CMK (cell line): ENCODE results near the gene ST3GAL6.

ENCODE experiments used
- DNase-seq: peaks from one replicate; pipeline ENCODE4 v3.0.0-alpha.2; 2010; ENCODE audit warnings: low read depth

The ST3GAL6 gene, protein sequence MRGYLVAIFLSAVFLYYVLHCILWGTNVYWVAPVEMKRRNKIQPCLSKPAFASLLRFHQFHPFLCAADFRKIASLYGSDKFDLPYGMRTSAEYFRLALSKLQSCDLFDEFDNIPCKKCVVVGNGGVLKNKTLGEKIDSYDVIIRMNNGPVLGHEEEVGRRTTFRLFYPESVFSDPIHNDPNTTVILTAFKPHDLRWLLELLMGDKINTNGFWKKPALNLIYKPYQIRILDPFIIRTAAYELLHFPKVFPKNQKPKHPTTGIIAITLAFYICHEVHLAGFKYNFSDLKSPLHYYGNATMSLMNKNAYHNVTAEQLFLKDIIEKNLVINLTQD

GRCh38 chr3:98763076-98763475, at the start of gene ST3GAL6:
ST3GAL6 (plus strand) TSS chr3:98763340; CDS start chr3:98768441, 5,101 bp downstream.
- DNase-seq, result no peak

GRCh38 chr3:98713984-98714383, 49.2 kb upstream of the ST3GAL6 start:
- DNase-seq, result no peak

GRCh38 chr3:98717584-98717983, 45.6 kb upstream of the ST3GAL6 start:
- no peak for DNase-seq

DNA sequence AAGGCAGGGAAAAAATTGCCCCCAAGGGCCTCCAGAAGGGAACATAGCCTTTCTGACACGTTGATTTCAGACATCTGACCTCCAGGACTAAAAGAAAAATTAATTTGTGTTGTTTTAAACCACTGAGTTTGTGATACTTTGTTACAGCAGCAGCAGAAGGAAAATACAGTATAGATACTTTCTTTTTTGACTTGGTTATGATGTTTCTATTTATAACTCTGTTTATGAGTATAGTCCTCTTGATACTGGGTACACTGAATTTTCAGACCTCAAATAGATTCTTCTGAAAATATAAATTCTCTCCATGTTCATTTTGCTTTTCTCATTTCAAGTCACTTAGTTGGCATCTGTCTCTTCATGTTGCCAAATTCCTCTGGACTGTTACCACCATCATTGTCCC, 44.4 kb upstream of the ST3GAL6 start:
- DNase-seq, result no peak

GRCh38 chr3:98721776-98722175, 41.4 kb upstream of the ST3GAL6 start:
- DNase-seq, result no peak

DNA sequence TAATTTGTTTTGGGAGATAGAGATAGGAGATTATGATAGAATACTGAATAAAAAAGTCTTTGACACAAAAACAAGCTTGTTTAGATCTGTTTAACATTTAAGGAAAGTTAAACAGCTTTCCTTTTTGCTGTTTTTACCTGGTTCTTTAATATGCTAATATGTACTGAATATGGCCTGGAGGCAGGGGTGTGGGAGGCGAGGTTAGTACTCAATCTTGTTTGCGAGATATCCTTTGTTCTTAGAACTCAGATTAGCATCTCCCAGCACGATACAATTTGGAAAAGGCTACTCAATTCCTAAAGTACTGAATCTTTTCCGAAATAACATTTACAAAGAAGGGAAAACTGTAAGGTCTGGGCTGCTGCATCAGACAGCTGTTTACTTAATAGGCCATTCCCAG, 40.8 kb upstream of the ST3GAL6 start:
- DNase-seq, result no peak

- DNase-seq, result no peak
These were observed 37.8 kb upstream of the ST3GAL6 start for GRCh38 chr3:98725352-98725751.

DNA sequence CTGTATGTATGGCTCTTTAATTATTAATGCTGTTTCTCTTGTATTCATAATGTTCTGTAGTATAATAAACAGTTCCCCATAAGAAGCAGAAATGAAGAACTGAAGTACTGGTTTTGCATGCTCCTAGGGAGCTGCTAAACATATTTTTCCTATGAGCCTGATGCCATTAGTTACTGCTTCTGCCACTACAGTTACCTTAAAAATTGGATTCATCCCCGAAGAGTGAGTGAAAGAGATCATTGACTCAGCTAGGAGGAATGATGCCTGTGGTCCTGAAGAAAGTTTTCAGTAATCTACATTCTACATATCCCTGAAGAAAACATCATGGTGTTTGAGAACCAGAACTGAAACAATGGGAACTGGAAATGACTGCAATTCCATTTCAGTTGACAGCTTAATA, 37.1 kb upstream of the ST3GAL6 start:
- no peak for DNase-seq

DNA sequence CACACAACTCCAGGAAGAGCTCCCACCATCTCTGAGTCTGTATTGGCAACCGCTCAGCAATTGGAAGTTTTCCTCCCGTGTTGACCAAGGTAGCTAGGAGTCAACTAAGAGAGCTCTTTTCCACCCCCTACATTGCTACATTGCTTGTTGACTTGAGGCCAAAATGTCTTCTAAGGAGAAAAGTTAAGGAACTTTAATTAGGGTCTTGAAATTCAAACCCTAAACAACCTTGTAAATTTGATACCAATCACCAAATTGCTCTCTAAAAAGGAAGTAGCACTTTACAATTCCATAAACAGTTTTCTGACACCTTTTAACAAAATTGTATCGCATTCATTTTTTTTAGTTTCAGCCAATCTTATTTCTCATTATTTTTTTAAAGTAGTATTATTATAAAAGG, 35.5 kb upstream of the ST3GAL6 start:
- no peak for DNase-seq

GRCh38 chr3:98728672-98729071, 34.5 kb upstream of the ST3GAL6 start:
- no peak for DNase-seq

DNA sequence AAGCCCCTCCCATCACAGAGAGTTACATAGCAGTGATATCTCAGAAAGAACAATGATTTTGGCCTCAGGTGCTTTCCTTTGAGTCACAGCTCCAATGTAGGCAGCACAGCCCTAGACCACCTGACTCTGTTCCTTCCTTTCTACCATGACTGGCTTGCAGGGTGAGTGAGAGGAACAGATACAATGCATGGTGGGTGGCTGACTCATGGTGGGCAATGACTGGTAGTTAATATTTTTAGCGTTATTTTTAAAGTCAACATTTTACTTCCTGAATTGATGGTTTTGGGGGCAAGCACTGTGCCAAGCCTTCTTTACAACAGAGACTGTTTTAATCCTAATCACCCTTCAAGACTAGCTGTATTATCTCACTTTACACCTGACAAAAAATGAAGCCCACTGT, 32.8 kb upstream of the ST3GAL6 start:
- no peak for DNase-seq

DNA sequence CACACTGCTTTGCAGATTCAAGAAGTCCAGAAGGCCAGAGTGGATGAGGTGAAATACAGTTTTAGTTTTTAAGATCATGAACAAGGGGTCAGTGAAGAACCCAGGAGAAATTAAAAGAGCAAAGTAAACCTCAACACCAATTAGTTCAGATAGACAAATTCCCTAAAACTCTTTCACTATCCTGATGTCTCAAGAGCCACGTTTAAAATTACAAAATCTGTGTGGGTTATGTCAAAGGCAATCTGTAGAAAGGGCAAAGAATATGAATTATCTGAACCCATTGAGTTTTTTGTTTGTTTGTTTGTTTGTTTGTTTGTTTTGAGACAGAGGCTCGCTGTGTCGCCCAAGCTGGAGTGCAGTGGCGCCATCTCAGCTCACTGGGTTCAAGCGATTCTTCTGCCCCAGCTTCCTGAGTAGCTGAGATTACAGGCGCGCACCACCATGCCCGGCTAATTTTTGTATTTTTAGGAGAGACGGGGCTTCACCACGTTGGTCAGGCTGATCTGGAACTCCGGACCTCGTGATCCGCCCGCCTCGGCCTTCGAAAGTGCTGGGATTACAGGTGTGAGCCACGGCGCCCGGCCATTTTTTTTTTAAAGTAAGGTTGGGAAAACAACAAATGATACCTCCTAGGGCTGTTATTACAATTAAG, 32.1 kb upstream of the ST3GAL6 start:
- DNase-seq, result no peak

GRCh38 chr3:98731720-98732285, 31.3 kb upstream of the ST3GAL6 start:
- DNase-seq, result no peak

DNA sequence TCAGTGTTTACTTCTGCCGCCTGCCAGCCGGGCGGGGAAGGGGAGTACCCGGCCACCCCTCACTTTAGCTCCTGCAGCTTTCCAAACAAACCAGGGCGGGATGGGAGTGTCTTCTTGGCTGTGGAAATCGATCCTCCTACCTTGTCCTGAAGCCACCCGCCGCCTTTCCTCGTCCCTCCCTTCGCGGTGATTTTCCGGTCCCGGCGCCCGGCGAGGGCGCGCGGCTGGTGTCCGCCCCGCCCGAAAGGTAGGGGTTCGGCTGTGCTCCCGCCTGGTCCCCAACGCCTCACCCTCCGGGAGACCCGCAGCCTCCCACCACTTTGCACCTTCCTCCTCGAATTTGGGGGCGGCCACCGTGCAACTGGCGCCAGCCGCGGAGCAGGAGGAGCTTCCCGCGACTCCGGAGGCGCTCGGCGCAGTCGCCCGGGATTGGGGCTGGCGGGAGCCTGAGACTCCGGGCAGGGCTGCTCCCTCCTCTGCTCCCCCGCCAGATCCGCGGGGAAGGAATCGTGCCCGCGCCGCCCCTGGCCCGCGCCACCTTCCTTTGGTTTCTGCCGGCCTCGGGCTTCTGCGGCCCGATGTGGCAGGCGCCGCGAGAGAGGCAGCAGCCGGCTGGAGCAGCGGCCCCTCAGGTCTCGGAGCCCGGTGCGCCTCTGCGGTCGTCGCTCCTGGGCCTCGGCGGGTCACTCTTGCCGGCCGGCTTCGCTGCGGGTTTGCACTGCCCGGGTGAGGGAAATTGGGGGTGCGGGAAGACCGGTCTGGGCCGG, 30.7 kb upstream of the ST3GAL6 start:
- DNase-seq, result no peak

GRCh38 chr3:98733053-98733811, 29.9 kb upstream of the ST3GAL6 start:
- no peak for DNase-seq

DNA sequence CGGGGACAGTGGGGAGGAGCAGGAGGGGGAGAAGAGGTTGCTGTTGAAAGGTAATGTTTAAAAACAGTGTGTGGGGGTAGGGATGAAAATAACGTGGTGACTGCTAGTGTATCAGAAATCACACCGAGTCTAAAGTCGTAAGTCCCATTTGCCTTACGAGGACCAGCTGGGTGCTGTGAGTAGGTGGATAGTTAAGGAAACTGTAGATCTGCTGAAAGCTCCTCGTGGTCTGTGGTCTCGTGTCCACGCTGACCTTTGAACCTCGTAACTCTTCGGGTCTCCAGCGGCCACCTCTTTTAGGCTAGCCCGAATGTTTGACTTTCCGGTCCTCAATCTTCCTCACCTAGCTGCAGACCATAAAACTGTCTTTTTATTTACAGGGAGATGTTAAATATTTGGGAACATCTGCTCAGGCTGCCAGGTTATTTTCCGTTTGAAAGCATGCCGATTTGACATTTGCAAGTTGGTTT, 29.3 kb upstream of the ST3GAL6 start:
- DNase-seq, result no peak

DNA sequence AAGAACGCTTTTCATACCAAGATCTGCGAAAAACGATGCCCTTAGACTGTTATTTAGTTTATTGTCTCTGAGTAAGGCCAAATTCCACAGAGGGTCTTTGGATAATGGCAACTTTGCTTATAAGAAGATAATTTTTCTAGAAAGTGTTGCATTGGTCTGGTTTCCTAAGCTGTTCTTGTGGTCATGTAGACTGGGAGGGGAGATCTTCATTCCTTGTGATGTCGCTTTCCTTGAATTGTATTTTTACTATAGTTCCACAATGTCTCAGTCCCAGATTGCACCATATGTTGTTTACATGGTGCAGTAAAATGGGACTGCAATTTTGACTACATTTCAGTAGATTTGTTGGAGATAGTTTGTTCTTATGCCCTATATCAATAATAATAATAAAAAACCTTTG, 28.8 kb upstream of the ST3GAL6 start:
- DNase-seq, result no peak

GRCh38 chr3:98734735-98735134, 28.4 kb upstream of the ST3GAL6 start:
- no peak for DNase-seq

DNA sequence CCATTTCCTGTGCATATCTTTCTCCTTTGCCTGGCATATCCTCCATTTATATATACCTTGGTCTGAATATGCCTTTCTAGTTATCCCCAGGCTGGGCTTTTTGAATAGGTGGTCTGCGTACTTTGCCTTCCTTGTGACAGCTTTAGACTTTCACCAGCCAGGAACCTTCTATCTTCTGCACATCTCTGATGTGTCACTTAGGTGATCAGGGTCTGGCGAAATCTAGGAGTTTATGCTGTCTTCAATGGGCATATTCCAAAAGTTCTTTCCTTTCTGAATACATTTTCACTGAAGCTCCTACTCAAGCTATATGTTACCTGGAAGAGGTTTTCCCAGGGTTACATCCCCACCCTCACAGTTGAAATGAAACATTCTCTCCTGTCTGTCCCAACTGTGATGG, 27.8 kb upstream of the ST3GAL6 start:
- no peak for DNase-seq

DNA sequence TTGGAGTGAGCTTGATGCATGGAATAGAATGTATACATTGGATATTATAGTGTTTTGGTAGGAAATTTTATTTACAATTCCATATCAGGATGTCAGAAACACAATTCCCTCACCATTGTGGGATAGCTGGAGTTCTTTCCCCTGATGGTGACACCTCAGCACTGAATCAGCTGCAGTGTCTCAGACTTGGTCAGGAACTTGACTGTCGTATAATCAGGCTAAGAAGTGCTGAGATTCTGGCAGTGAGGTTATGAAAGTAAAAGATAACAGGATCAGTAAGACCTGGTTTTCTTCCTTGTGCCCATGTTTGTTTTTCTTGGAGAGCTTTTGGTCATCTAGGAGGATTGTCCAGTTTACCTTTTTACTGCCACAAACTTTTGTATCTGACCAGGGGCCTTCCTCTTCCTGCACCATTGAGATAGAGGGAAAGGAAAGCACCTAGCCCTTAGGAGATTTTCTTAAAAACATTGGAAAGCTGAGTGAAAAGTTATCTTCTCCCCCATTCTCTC, 27.3 kb upstream of the ST3GAL6 start:
- no peak for DNase-seq

DNA sequence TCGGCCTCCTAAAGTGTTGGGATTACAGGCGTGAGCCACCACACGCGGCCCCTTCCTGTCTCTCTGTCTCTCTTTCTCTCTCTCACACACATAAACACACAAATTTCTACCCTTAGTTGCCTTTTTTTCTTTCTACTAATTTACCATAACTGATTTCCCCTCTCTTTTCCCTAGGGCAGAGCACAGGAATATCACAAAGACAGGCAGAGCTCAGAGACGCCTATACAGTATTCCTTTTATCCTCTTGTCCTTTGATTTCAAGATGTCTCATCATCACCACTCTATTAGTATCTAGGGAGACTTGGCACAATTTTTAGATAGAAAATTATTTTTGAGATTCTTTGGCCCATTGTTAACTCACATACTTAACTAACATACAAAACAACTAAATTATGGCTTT, 25.8 kb upstream of the ST3GAL6 start:
- no peak for DNase-seq

DNA sequence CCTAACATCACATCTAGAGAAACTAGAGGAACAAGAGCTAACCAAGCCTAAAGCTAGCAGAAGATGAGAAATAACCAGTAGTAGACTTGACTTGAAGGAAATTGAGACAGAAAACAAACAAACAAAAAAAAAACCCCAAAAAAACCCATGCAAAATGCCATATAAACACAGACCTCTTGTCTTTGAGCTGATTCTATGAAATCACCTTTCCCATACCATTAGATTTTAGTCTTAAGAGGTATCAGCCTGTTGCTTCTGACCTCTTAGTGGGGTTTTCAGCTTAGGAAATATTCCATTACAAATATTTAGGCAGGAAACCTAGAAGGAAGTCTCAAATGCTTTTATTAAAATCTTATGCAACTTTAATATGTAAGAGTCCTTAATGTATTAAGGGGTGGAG, 23.9 kb upstream of the ST3GAL6 start:
- DNase-seq, result no peak
